K562 (cell line): ENCODE results near the gene PLA2G4C. TPM values are rescaled to one million over a fixed set of nuclear protein-coding genes. Genes with fewer than 3 reads are reported as not detected.

Experiments
- ATAC-seq: fragments of 200-7000 bp; cut with Tn5 transposase; 3 replicates; pipeline ENCODE4 v1.9.1; 2020; ENCODE audit warnings: moderate library complexity
- BruUV-seq: library from RNA; stranded (reverse); fragments of 400-500 nt; replicated peaks from 2 replicates; lab custom pipeline; 2021; lab: Mats Ljungman, UMichigan
- CTCF ChIA-PET: fragments of 300-600 bp; formaldehyde crosslinking; extraction: SDS; loops from one replicate; lab custom pipeline; 2021; ENCODE audit warnings: low intra/inter-chr PET ratio; lab: Yijun Ruan, JAX
- POLR2A ChIA-PET: fragments of 300-600, 350-650 bp; sonication (Branson Sonifier 250); formaldehyde crosslinking; extraction: SDS; loops from one replicate; lab custom pipeline; 2021; ENCODE audit warnings: antibody characterized with exemption, inconsistent platforms; lab: Yijun Ruan, JAX
- DNase-seq, 4 experiments: peaks; one replicate each; pipeline versions ENCODE4 v3.0.0 to v3.0.0-alpha.2; 2011 to 2018; ENCODE audit warnings: low spot score in 3 of 4, mixed read lengths in 3 of 4; ENCODE audit errors: extremely low read depth in 1 of 4
- FAIRE-seq: peaks from 2 replicates; lab custom pipeline; 2011; peaks lifted over from hg19 to GRCh38; lab: Jason Lieb, UNC
- H2AFZ ChIP-seq: 2 replicates; pipeline ENCODE4 v1.6.0; 2011; ENCODE audit warnings: low read depth, low read length, control low read depth, inconsistent platforms
- H3K27ac ChIP-seq: fragments of 200-600 bp; 3 replicates; pipeline ENCODE4 v1.8.0; 2011; ENCODE audit warnings: low read depth, mild to moderate bottlenecking, control low read depth, inconsistent platforms, low read length, moderate library complexity, mixed read lengths; ENCODE audit errors: extremely low read depth
- H3K27me3 ChIP-seq, 2 experiments: fragments of 300-600 bp in 1 of 2; 2 replicates in 1 of 2; 3 replicates in 1 of 2; pipeline versions ENCODE4 v1.6.0 to v1.8.0; 2011; ENCODE audit warnings: inconsistent platforms in 2 of 2, low read length in 2 of 2, mild to moderate bottlenecking in 1 of 2, mixed read lengths in 1 of 2, moderate library complexity in 1 of 2; ENCODE audit not compliant: control insufficient read depth in 2 of 2, insufficient read depth in 2 of 2
- H3K36me3 ChIP-seq: fragments of 300-600 bp; 3 replicates; pipeline ENCODE4 v1.8.0; 2011; ENCODE audit warnings: mild to moderate bottlenecking, low read length, inconsistent platforms; ENCODE audit not compliant: control insufficient read depth, insufficient read depth
- H3K4me1 ChIP-seq, 2 experiments: fragments of 200-600 bp in 1 of 2; replicated peaks in 1 of 2; 2 replicates in 1 of 2; 3 replicates in 1 of 2; pipeline versions ENCODE4 v1.5.1 to v1.8.0; 2011; ENCODE audit warnings: inconsistent platforms in 2 of 2, low read length in 2 of 2, mild to moderate bottlenecking in 1 of 2, mixed read lengths in 1 of 2, moderate library complexity in 1 of 2; ENCODE audit not compliant: control insufficient read depth in 2 of 2, insufficient read depth in 2 of 2
- H3K4me2 ChIP-seq: 2 replicates; pipeline ENCODE4 v1.6.1; 2011; ENCODE audit warnings: low read length, control low read depth, inconsistent platforms, mixed read lengths; ENCODE audit not compliant: insufficient read depth
- H3K4me3 ChIP-seq: fragments of 200-600 bp; sonication (generic), shearing (Covaris generic); 2 replicates; pipeline ENCODE4 v1.5.1; 2016; ENCODE audit warnings: control low read depth, inconsistent platforms
- H3K79me2 ChIP-seq: fragments of 200-600 bp; 3 replicates; pipeline ENCODE4 v1.8.0; 2011; ENCODE audit warnings: low read length, inconsistent platforms; ENCODE audit not compliant: control insufficient read depth, insufficient read depth
- H3K9ac ChIP-seq, 2 experiments: 2 replicates each; pipeline versions ENCODE4 v1.6.0 to v1.6.1; 2011; ENCODE audit warnings: low read depth in 2 of 2, low read length in 2 of 2, control low read depth in 1 of 2, inconsistent platforms in 1 of 2, mild to moderate bottlenecking in 1 of 2, mixed read lengths in 1 of 2; ENCODE audit not compliant: insufficient read depth in 1 of 2
- H3K9me1 ChIP-seq: one replicate; pipeline ENCODE4 v1.6.0; 2011; ENCODE audit warnings: inconsistent platforms, mild to moderate bottlenecking, low read length, moderate library complexity; ENCODE audit not compliant: control insufficient read depth, insufficient read depth
- H3K9me3 ChIP-seq: replicated peaks from 2 replicates; pipeline ENCODE4 v1.5.1; 2011; ENCODE audit warnings: low read depth, low read length, inconsistent platforms; ENCODE audit not compliant: control insufficient read depth, insufficient read depth
- H4K20me1 ChIP-seq: replicated peaks from 2 replicates; pipeline ENCODE4 v1.6.1; 2011; ENCODE audit warnings: low read length, inconsistent platforms, mixed read lengths; ENCODE audit not compliant: control insufficient read depth, insufficient read depth
- CBX3 ChIP-seq, 2 experiments: IDR thresholded peaks; 1 replicate in 1 of 2; 2 replicates in 1 of 2; pipeline ENCODE4 v1.6.1; 2012; ENCODE audit warnings: inconsistent platforms in 2 of 2, low read length in 2 of 2, borderline replicate concordance in 1 of 2, control low read depth in 1 of 2
- CHD2 ChIP-seq: IDR thresholded peaks from 2 replicates; pipeline ENCODE4 v1.6.1; 2011; ENCODE audit warnings: low read depth, low read length
- HMG20A ChIP-seq: fragments of 450-650 bp; formaldehyde crosslinking; conservative IDR thresholded peaks from 2 replicates; pipeline ENCODE4 v1.4.0; 2020; ENCODE audit warnings: mild to moderate bottlenecking, mixed read lengths
- ILK ChIP-seq: fragments of 450-650 bp; IDR thresholded peaks from 2 replicates; pipeline ENCODE4 v1.6.1; 2016; ENCODE audit warnings: missing genetic modification characterization, low read depth, mild to moderate bottlenecking, missing compliant biosample characterization, moderate library complexity, borderline replicate concordance
- RFX1 ChIP-seq: fragments of 450-650 bp; IDR thresholded peaks from 2 replicates; pipeline ENCODE4 v1.6.1; 2016; ENCODE audit warnings: mild to moderate bottlenecking, moderate library complexity
- THRAP3 ChIP-seq: fragments of 450-650 bp; IDR thresholded peaks from 2 replicates; pipeline ENCODE4 v1.6.1; 2016; ENCODE audit warnings: mild to moderate bottlenecking, inconsistent platforms, borderline replicate concordance
- ZBTB40 ChIP-seq, 2 experiments: fragments of 450-650 bp in 1 of 2; sonication (generic) in 1 of 2; formaldehyde crosslinking in 1 of 2; IDR thresholded peaks; 2 replicates each; pipeline versions ENCODE4 v1.7.1 to v1.9.0; 2016 to 2022; ENCODE audit warnings: inconsistent platforms in 1 of 2, mild to moderate bottlenecking in 1 of 2, missing genetic modification reagents in 1 of 2
- ZNF239 ChIP-seq: fragments of 250-450 bp; sonication (Bioruptor Pico); IDR thresholded peaks from 2 replicates; pipeline ENCODE4 v1.4.0; 2020; ENCODE audit warnings: mild to moderate bottlenecking
- WGBS: fragments of 100-300 bp; shearing (Covaris generic); methylation state at CpG from one replicate; pipeline ENCODE4 v1.1.6; 2016; ENCODE audit warnings: low coverage, mixed read lengths; ENCODE audit not compliant: insufficient coverage; ENCODE audit errors: missing lambda C conversion rate; 5-methylcytosine and 5-hydroxymethylcytosine counted together
- in situ Hi-C: fragments of 300-500 bp; cut with MboI; formaldehyde crosslinking; loops from 4 replicates; pipeline ENCODE4 v1.15.0; 2018; ENCODE audit warnings: inconsistent platforms, mixed read lengths
- intact Hi-C: fragments of 100-400 bp; cut with micrococcal nuclease; formaldehyde crosslinking; loops from 2 replicates; pipeline ENCODE4 v1.14.2; 2022
- polyA plus RNA-seq, 8 experiments: library from polyadenylated mRNA; depleted of rRNA in 4 of 8; stranded (reverse) in 5 of 8; unstranded in 3 of 8; fragments of >200 nt; fragmentation: Nextera tagmentation in 2 of 8; fragmentation: Illumina TruSeq in 1 of 8; extraction: Ambion mirVana in 2 of 8; extraction: Trizol in 1 of 8; gene quantifications; 2 replicates each; pipeline versions ENCODE4 v1.2.1 to v1.2.3, GENCODE V29; 2011 to 2014; ENCODE audit warnings: inconsistent platforms in 1 of 8, missing spikeins in 1 of 8
- total RNA-seq, 7 experiments: library from RNA; depleted of rRNA in 6 of 7; stranded (reverse); fragments of >200 nt in 6 of 7; fragmentation: Illumina TruSeq in 2 of 7; extraction: Trizol in 2 of 7; gene quantifications; 2 replicates each; pipeline versions ENCODE4 v1.2.1 to v1.2.3, GENCODE V29; 2011 to 2021; ENCODE audit warnings: low replicate concordance in 1 of 7
- TF ChIP-seq, protein P1 (sequence below): fragments of 250-450 bp; sonication (Bioruptor Pico); IDR thresholded peaks from 2 replicates; pipeline ENCODE4 v1.5.0; 2021

The PLA2G4C gene
- total and polyA plus RNA-seq, 9 of the 15 experiments (the other 6 are each of a cell fraction or from before 2014, with no cell fraction given) = 0.27 to 0.35 (median 0.35) TPM; not detected in 6

- H3K9ac ChIP-seq = no peak overlapping the region
Measured at GRCh38 chr19:48094129-48094854, 16.3 kb downstream of the PLA2G4C start.

More at GRCh38 chr19:48094129-48094854, 16.3 kb downstream of the PLA2G4C start:
- no peaks in the 10 kb centered on the region for H3K9me1 ChIP-seq
- ChIA-PET CTCF (no interaction called here), POLR2A (interaction anchor here (1.1 kb wide), 1 partner anchor 9 kb away, joined by 4 read pairs; no protein-coding TSS in a partner anchor)
- H3K4me2 ChIP-seq = no peak overlapping the region
- TF ChIP-seq RFX1 (no peak), ILK (tag) (no peak), ZNF239 (CRISPR knock-in tag) (no peak), HMG20A (CRISPR knock-in tag) (no peak), THRAP3 (no peak), ZBTB40 (IDR thresholded peaks at IDR 0.05) (no peak), ZBTB40 (CRISPR knock-in tag; IDR thresholded peaks at IDR 0.05) (no peak), CBX3 (IDR thresholded peaks at IDR 0.05; ENCODE audit: borderline replicate concordance in 1 of 2, low read length in 2 of 2) (no peak), CHD2 (no peak)
- TF ChIP-seq, protein P1, sequence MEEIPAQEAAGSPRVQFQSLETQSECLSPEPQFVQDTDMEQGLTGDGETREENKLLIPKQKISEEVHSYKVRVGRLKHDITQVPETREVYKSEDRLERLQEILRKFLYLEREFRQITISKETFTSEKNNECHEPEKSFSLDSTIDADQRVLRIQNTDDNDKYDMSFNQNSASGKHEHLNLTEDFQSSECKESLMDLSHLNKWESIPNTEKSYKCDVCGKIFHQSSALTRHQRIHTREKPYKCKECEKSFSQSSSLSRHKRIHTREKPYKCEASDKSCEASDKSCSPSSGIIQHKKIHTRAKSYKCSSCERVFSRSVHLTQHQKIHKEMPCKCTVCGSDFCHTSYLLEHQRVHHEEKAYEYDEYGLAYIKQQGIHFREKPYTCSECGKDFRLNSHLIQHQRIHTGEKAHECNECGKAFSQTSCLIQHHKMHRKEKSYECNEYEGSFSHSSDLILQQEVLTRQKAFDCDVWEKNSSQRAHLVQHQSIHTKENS (CRISPR knock-in tag) = no peak
- WGBS = 0% methylated on average over 1 of the region's 1 CpG
- no peak overlapping the region for H2AFZ ChIP-seq
- DNase-seq (no peak), FAIRE-seq (no peak), ATAC-seq (no peak)
- H3K4me3 ChIP-seq = no peak overlapping the region
- intact Hi-C loops = no loop called here
- no peaks in the 10 kb centered on the region for H3K9me3 ChIP-seq
- in situ Hi-C loops = no loop called here
- H3K4me1 ChIP-seq = no peaks in the 10 kb centered on the region
- H3K36me3 ChIP-seq = no peaks in the 10 kb centered on the region
- H4K20me1 ChIP-seq = no peaks in the 10 kb centered on the region
- H3K27me3 ChIP-seq = peaks cover 16 to 38% of the 10 kb centered on the region in 2 experiments; a peak in 4 of 5 replicates
- no peak overlapping the region for H3K27ac ChIP-seq
- no TSS peak for BruUV-seq
- no peaks in the 10 kb centered on the region for H3K79me2 ChIP-seq
